ENCODE data around the gene MRTO4.
"Not testable (repeated sequence)": the region's sequence is repeated elsewhere in the genome, so short reads cannot be mapped to it uniquely, and the experiment has no call there.

MRTO4 gene

DNA sequence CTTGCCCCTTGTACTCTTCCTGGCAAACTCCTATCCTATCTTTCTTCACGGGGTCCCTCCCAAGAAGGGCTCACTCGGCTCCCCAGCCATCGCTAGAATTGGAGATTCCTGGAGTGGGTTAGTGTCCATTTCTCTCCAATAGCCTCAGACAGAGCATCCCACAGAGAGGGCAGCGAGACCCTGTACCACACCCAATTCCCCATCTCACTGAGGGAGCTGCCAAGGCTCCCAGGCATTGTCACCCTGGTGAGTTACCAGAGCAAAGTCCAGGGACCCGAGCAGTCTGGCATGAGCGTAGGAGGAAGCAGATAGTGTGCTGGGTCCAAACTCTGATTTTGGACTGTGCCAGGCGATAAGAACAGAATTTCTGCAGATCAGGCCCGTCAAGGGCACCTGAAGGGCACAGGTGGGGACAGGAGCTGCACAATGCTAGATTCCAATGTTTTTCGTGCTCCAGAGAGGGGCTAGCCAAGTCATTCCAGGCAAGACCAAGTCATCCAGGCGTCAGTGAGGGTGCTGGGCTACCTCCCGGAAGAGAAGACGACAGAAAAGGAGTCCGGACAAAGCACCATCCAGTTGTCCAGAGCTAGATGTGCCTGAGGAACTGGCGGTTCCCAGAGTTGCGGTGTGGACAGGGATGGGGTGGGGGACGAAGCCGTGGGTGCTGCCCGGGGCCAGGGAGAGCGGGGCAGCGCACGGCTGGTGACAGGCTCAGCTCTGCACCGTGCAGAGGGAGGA is 21.7 kb downstream of the MRTO4 start:
- DNase-seq = no peak

DNA sequence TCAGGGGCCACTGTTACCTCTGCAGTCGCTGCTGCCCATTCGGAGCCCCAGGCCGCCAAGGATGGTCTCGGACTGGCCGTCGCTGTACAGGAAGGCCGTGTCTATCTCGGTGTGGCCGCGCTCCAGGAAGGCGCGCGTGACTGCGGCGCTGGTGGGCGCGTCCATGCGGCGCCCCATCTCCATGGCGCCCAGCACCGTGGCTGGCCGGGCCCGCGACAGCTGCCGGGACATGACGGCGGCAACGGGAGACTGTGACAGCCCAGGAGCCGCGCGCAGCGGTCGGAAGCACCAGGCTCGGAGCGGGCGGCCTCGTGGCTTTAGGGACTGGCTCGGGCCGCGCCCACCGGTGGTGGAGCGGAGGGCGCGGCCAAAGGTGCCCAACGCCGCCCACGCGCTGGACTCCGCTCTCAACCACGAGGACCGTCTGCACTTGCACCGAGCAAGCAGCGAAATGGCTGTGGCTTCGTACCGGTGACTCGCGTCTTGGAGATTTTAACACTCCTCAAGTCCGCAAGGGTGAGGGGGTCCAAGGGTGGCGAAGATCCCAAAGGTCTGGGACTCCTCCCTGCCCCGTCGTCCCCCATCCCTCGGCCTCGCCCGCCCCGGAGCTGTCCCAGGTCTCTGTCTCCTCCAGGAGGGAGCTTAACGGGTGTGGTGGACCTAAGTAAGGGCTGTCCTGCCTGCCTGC is 22.4 kb downstream of the MRTO4 start:
- DNase-seq = not testable (repeated sequence)

DNA sequence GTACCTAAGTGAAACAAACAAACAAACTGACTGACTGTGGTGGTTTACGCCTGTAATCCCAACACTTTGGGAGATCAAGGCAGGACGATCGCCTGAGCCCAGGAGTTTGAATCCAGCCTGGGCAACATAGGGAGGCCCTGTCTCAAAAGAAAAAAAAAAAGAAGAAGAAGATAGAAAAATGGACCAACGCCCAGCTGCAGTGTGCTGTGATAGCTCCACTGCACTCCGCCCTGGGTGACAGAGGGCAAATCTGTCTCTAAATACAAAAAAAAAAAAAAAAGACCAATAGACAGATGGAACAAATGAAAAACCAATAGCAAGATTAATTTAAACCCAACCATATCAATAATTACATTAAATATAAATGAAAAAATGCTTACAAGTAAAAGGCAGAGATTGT is 23.0 kb downstream of the MRTO4 start:
- DNase-seq = no peak

GRCh38 chr1:19283891-19284290 is 32.3 kb downstream of the MRTO4 start:
- no peak for DNase-seq

GRCh38 chr1:19284881-19285280 is 33.3 kb downstream of the MRTO4 start:
- no peak for DNase-seq

- not testable (repeated sequence) for DNase-seq
Observed at GRCh38 chr1:19285366-19285765, 33.8 kb downstream of the MRTO4 start.

DNA sequence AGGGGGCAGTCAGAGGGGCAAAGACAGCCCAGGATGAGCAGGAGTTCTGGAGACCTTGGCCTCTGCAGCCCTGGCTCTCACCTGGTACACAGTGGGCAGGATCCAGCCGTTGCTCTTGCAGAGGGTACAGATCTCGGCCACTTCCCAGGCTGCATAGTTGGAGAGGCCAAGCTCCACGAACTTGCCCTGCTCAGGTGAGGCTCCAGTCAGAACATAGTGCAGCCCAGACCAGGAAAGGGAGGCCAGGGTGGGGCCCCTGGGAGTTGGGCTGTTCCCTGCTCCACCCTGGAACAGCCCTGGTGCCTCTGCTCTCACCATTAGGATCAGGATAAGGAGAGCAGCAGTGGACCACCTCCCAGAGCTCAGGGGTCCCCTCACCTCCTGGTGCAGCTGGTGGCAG is 34.2 kb downstream of the MRTO4 start:
- DNase-seq = not testable (repeated sequence)

GRCh38 chr1:19287436-19288185 is 36.0 kb downstream of the MRTO4 start:
- no peak for DNase-seq

- not testable (repeated sequence) for DNase-seq
Observed at GRCh38 chr1:19288324-19289241, 37.0 kb downstream of the MRTO4 start, which contains the start of gene AKR7A3. Gene AKR7A3 (minus strand): TSS chr1:19288770. CDS start chr1:19288709, 61 bp downstream.

- no peak for DNase-seq
Observed at GRCh38 chr1:19289244-19289643, 37.6 kb downstream of the MRTO4 start.

- DNase-seq = no peak
Observed at GRCh38 chr1:19294638-19295037, 43.0 kb downstream of the MRTO4 start.

DNA sequence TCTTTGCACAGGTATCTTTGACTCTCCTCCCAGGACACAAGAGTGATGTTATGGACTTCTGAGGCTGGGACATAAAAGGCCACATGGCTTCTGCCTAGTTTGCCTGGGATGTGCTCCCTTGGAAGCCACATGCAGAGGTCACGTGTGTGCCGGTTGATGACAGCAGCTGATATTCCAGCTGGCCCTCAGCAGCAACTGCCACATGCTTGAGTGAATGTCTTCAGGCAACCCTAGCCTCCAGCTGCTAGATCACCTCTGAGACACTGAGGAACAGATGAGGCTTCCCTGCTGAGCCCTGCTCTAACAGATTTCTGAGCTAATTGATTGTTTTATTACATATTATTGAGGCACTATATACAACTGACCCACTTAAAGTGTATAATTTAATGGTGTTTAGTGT is 48.6 kb downstream of the MRTO4 start:
- DNase-seq = no peak

GRCh38 chr1:19304081-19304480 is 52.5 kb downstream of the MRTO4 start:
- not testable (repeated sequence) for DNase-seq

GRCh38 chr1:19305880-19306279 is 54.3 kb downstream of the MRTO4 start:
- DNase-seq = no peak

DNA sequence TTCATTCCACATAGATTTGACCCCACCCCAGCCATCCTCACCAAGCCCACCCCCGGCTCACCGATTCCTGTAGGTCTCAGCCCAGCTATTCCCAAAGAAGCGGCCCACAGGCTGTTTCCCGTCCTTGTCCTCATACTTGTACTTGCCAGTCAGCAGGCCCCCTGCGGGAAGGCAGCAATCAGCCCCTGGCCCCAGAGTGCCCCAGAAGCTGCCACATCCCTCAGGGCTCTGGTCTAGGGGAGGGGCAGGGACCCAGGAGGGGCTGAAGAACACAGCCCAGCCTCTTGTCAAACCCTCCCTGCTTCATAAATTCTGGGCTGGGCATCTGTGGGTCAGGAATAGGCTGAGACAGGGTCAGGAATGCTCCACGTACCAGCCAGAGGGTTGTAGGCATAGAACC is 55.3 kb downstream of the MRTO4 start:
- DNase-seq = no peak

DNA sequence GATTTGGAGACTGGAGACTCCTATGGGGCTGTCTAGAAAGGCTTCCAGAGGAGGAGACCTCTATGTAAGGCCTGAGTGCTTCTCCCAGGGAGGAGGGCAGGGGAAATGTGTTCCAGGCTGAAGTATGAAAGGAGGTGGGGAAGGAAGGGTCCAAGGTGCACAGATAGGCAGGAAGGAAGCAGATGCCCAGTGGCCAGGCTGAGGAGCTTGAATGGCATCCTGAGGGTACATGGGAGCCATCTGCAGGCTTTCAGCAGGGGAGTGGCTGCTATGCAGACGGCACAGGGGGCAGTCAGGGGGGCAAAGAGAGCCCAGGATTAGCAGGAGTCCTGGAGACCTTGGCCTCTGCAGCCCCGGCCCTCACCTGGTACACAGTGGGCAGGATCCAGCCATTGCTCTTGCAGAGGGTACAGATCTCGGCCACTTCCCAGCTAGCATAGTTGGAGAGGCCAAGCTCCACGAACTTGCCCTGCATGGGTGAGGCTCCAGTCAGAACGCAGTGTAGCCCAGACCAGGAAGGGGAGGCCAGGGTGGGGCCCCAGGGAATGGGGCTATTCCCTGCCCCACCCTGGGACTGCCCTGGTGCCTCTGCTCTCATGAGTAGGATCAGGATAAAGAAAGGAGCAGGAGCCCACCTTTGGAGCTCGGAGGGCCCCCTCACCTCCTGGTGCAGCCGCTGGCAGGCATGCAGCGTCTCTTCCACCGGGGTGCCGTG is 56.3 kb downstream of the MRTO4 start:
- DNase-seq = no peak

- no peak for DNase-seq
Observed at GRCh38 chr1:19308509-19308907, 56.9 kb downstream of the MRTO4 start.

DNA sequence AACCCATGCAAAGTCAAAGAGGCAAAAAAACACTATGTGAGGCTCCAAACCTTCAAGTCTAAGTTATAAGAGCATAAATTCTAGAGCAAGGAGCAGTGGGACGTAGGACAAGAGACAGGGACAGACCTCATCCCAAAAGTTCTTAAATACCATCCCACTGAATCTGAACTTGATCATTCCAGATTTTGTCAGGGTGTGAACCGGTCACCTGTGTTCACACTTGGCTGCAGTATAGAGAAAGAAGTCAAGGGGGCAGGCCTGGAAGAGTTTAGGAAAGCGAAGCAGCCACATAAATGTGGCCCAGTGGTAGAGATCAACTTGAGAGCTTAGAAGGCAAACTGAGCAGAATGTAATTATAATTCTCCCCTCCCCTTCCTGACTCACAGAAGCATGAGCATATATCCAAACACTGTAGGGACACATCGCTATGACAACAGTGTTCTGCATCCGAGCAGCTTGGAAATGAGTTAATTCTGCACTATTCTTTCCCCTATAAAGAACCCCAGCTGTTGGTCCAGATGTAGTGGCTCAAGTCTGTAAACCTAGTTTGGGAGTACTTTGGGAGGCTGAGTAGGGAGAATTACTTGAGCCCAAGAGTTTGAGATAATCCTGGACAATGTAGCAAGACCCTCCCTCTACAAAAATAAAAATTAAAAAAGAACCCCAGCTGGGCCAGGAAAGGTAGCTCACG is 57.7 kb downstream of the MRTO4 start:
- DNase-seq = no peak
